ENCODE data around the gene RYR1.
"Not testable (repeated sequence)": the region's sequence is repeated elsewhere in the genome, so short reads cannot be mapped to it uniquely, and the experiment has no call there.

RYR1 gene

DNA sequence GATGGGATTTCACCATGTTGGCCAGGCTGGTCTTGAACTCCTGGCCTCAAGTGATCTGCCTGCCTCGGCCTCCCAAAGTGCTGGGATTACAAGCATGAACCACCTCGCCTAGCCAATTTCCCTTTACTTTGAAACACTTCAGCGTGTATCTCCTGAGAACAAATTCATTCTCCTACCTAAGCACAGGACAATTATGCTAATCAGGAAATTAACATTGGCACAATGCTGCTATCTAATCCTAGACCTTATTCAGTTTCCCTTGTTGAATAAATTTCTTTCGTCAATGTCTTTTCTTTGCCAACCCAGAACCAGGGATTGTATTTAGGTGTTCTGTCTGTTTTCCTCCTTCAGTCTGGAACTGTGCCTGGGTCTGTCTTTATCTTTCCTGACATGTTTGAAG lies 116.5 kb downstream of the RYR1 start:
- WGBS (ENCODE audit: extremely low coverage, insufficient coverage, low lambda C conversion rate): no CpG with 5 or more reads among the region's 4 CpGs
- Histone ChIP-seq H2BK5ac (ENCODE audit: low read length) (no peak overlapping the region), H3K27ac (ENCODE audit: low read depth, low read length) (no peak overlapping the region)

DNA sequence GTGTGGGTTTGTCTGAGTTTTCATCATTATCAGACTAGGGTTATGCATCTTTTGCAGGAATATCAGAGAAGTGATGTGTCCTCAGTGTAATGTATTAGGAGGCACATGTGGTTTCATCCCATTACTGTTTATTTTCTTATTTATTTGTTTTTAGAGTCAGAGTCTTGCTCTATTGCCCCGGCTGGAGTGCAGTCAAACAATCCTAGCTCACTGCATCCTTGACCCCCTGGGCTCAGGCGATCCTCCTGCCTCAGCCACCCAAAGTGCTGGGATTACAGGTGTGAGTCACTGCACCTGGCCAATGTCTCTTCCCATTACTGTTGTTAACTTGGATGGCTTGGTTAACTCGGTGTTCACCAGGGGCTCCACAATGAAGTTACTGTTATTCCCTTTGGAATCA lies 116.9 kb downstream of the RYR1 start:
- H2AK5ac ChIP-seq (ENCODE audit: low read length): no peak overlapping the region
- DNase-seq: no peak
- no peaks in the 10 kb centered on the region for H3K79me1 ChIP-seq (ENCODE audit: low read length)
- H2BK5ac ChIP-seq (ENCODE audit: low read length): no peak overlapping the region
- H3K27ac ChIP-seq (ENCODE audit: low read depth, low read length): no peak overlapping the region
- H3K36me3 ChIP-seq (ENCODE audit: control insufficient read depth, insufficient read depth, low read length): no peaks in the 10 kb centered on the region
- no peaks in the 10 kb centered on the region for H3K4me1 ChIP-seq (ENCODE audit: control insufficient read depth, low read depth, low read length)
- no peak overlapping the region for H2BK15ac ChIP-seq (replicated peaks; ENCODE audit: low read depth)
- no peak overlapping the region for H3K23ac ChIP-seq (ENCODE audit: low read length)
- no peak overlapping the region for H3K4ac ChIP-seq (ENCODE audit: low read depth, low read length)
- H3K79me2 ChIP-seq (ENCODE audit: control insufficient read depth, insufficient read depth, low read length): no peaks in the 10 kb centered on the region
- no peak overlapping the region for H4K5ac ChIP-seq (ENCODE audit: low read length)
- H3K4me3 ChIP-seq (ENCODE audit: low read length): no peak overlapping the region
- H3K27me3 ChIP-seq (ENCODE audit: insufficient read depth, low read length, poor library complexity): no peaks in the 10 kb centered on the region
- no peak overlapping the region for H3K9ac ChIP-seq (ENCODE audit: low read length)
- H3K56ac ChIP-seq (ENCODE audit: low read length): no peak overlapping the region
- H3K18ac ChIP-seq (ENCODE audit: low read length): no peak overlapping the region
- no peak overlapping the region for H4K8ac ChIP-seq (ENCODE audit: low read depth, low read length)
- WGBS (ENCODE audit: extremely low coverage, insufficient coverage, low lambda C conversion rate): no CpG with 5 or more reads among the region's 3 CpGs
- no peak overlapping the region for H2BK120ac ChIP-seq (ENCODE audit: low read depth, low read length)
- H3K4me2 ChIP-seq (ENCODE audit: low read length): no peak overlapping the region

More for the DNA sequence above, 116.5 kb downstream of the RYR1 start:
- Histone ChIP-seq H3K27me3 (ENCODE audit: insufficient read depth, low read length, poor library complexity) (no peaks in the 10 kb centered on the region), H3K79me2 (ENCODE audit: control insufficient read depth, insufficient read depth, low read length) (no peaks in the 10 kb centered on the region), H3K4me1 (ENCODE audit: control insufficient read depth, low read depth, low read length) (no peaks in the 10 kb centered on the region), H3K4ac (ENCODE audit: low read depth, low read length) (no peak overlapping the region), H2AK5ac (ENCODE audit: low read length) (no peak overlapping the region), H3K56ac (ENCODE audit: low read length) (no peak overlapping the region), H4K8ac (ENCODE audit: low read depth, low read length) (no peak overlapping the region), H3K4me2 (ENCODE audit: low read length) (no peak overlapping the region), H3K4me3 (ENCODE audit: low read length) (no peak overlapping the region), H2BK15ac (replicated peaks; ENCODE audit: low read depth) (no peak overlapping the region), H2BK120ac (ENCODE audit: low read depth, low read length) (no peak overlapping the region), H4K5ac (ENCODE audit: low read length) (no peak overlapping the region), H3K9ac (ENCODE audit: low read length) (no peak overlapping the region), H3K23ac (ENCODE audit: low read length) (no peak overlapping the region), H3K36me3 (ENCODE audit: control insufficient read depth, insufficient read depth, low read length) (no peaks in the 10 kb centered on the region), H3K18ac (ENCODE audit: low read length) (no peak overlapping the region), H3K79me1 (ENCODE audit: low read length) (no peaks in the 10 kb centered on the region)
- no peak for DNase-seq

DNA sequence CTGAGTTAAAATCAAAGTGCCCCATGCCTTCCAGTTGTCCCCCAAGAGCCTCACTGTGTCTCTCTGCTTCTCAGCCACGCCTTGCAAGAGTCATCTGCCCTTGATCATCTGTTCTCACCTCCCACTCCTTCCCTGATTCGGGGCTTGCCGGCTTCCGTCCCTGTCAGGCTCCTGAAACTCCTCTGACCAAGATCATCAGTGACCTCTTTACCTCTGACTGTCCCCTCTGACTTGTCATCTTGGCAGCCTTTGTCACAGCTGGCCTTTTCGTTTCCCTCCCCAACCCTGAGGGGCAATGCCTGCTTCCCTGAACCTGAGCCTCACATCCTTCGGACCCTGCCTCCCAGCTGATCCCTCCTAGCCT lies 117.9 kb downstream of the RYR1 start:
- DNase-seq: no peak
- Histone ChIP-seq H3K4me1 (ENCODE audit: control insufficient read depth, low read depth, low read length) (no peaks in the 10 kb centered on the region), H3K4ac (ENCODE audit: low read depth, low read length) (no peak overlapping the region), H3K9ac (ENCODE audit: low read length) (no peak overlapping the region), H2AK5ac (ENCODE audit: low read length) (no peak overlapping the region), H3K23ac (ENCODE audit: low read length) (no peak overlapping the region), H4K8ac (ENCODE audit: low read depth, low read length) (no peak overlapping the region), H3K4me2 (ENCODE audit: low read length) (no peak overlapping the region), H3K79me1 (ENCODE audit: low read length) (no peaks in the 10 kb centered on the region), H3K27ac (ENCODE audit: low read depth, low read length) (no peak overlapping the region), H3K27me3 (ENCODE audit: insufficient read depth, low read length, poor library complexity) (no peaks in the 10 kb centered on the region), H4K5ac (ENCODE audit: low read length) (no peak overlapping the region), H2BK120ac (ENCODE audit: low read depth, low read length) (no peak overlapping the region), H2BK5ac (ENCODE audit: low read length) (no peak overlapping the region), H3K18ac (ENCODE audit: low read length) (no peak overlapping the region), H2BK15ac (replicated peaks; ENCODE audit: low read depth) (no peak overlapping the region), H3K36me3 (ENCODE audit: control insufficient read depth, insufficient read depth, low read length) (no peaks in the 10 kb centered on the region), H3K56ac (ENCODE audit: low read length) (no peak overlapping the region), H3K79me2 (ENCODE audit: control insufficient read depth, insufficient read depth, low read length) (no peaks in the 10 kb centered on the region), H3K4me3 (ENCODE audit: low read length) (no peak overlapping the region)
- WGBS (ENCODE audit: extremely low coverage, insufficient coverage, low lambda C conversion rate): no CpG with 5 or more reads among the region's 6 CpGs

DNA sequence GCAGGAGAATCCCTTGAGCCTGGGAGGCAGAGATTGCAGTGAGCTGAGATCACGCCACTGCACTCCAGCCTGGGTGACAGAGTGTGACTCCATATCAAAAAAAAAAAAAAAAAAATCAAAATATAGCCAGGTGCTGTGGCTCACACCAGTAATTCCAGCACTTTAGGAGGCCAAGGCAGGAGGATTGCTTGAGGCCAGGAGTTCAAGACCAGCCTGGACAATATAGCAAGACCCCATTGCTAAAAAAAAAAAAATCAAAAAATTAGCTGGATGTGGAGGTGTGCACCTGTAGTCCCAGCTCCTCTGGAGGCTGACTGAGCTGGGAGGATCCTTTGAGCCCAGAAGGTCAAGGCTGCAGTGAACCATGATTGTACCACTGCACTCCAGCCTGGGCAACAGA lies 119.7 kb downstream of the RYR1 start:
- H3K18ac ChIP-seq (ENCODE audit: low read length); H3K4me1 ChIP-seq (ENCODE audit: control insufficient read depth, low read depth, low read length); H3K56ac ChIP-seq (ENCODE audit: low read length); H2BK5ac ChIP-seq (ENCODE audit: low read length); H2BK120ac ChIP-seq (ENCODE audit: low read depth, low read length); H4K5ac ChIP-seq (ENCODE audit: low read length); DNase-seq; H3K79me2 ChIP-seq (ENCODE audit: control insufficient read depth, insufficient read depth, low read length); H3K23ac ChIP-seq (ENCODE audit: low read length); H4K8ac ChIP-seq (ENCODE audit: low read depth, low read length); H2AK5ac ChIP-seq (ENCODE audit: low read length); H3K27me3 ChIP-seq (ENCODE audit: insufficient read depth, low read length, poor library complexity); H3K36me3 ChIP-seq (ENCODE audit: control insufficient read depth, insufficient read depth, low read length); H2BK15ac ChIP-seq (replicated peaks; ENCODE audit: low read depth); H3K9ac ChIP-seq (ENCODE audit: low read length); H3K27ac ChIP-seq (ENCODE audit: low read depth, low read length); H3K4ac ChIP-seq (ENCODE audit: low read depth, low read length); H3K79me1 ChIP-seq (ENCODE audit: low read length); H3K4me3 ChIP-seq (ENCODE audit: low read length); H3K4me2 ChIP-seq (ENCODE audit: low read length): not testable (repeated sequence)
- WGBS (ENCODE audit: extremely low coverage, insufficient coverage, low lambda C conversion rate): no CpG with 5 or more reads among the region's 1 CpG

DNA sequence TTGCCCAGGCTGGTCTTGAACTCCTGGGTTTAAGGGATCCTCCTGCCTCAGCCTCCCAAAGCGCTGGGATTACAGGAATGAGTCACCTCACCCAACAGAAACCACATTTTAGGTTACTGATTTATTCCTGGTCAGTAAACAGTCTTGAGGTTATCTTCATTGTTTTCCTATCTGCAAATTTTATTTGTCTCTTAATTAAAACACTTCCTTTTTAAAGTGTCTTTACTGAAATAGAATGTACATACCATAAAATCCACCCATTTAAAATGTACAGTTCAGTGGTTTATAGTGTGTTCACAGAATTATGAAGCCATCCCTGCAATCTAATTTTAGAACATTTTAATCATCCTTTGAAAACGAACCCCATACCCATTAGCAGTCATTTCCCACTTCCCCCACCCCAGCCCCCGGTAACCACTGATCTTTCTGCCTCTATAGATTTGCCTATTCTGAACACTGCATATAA lies 121.2 kb downstream of the RYR1 start:
- Histone ChIP-seq H3K4me1 (ENCODE audit: control insufficient read depth, low read depth, low read length) (no peaks in the 10 kb centered on the region), H3K36me3 (ENCODE audit: control insufficient read depth, insufficient read depth, low read length) (no peaks in the 10 kb centered on the region), H3K79me1 (ENCODE audit: low read length) (no peaks in the 10 kb centered on the region), H3K79me2 (ENCODE audit: control insufficient read depth, insufficient read depth, low read length) (no peaks in the 10 kb centered on the region), H3K27ac (ENCODE audit: low read depth, low read length) (no peak overlapping the region), H2BK5ac (ENCODE audit: low read length) (no peak overlapping the region), H4K5ac (ENCODE audit: low read length) (no peak overlapping the region), H3K18ac (ENCODE audit: low read length) (no peak overlapping the region), H2BK120ac (ENCODE audit: low read depth, low read length) (no peak overlapping the region), H3K4me3 (ENCODE audit: low read length) (no peak overlapping the region), H2AK5ac (ENCODE audit: low read length) (no peak overlapping the region), H3K27me3 (ENCODE audit: insufficient read depth, low read length, poor library complexity) (no peaks in the 10 kb centered on the region), H4K8ac (ENCODE audit: low read depth, low read length) (no peak overlapping the region), H3K23ac (ENCODE audit: low read length) (no peak overlapping the region), H3K9ac (ENCODE audit: low read length) (no peak overlapping the region), H3K4ac (ENCODE audit: low read depth, low read length) (no peak overlapping the region), H2BK15ac (replicated peaks; ENCODE audit: low read depth) (no peak overlapping the region), H3K4me2 (ENCODE audit: low read length) (no peak overlapping the region), H3K56ac (ENCODE audit: low read length) (no peak overlapping the region)
- DNase-seq: no peak
- WGBS (ENCODE audit: extremely low coverage, insufficient coverage, low lambda C conversion rate): no CpG with 5 or more reads among the region's 3 CpGs

DNA sequence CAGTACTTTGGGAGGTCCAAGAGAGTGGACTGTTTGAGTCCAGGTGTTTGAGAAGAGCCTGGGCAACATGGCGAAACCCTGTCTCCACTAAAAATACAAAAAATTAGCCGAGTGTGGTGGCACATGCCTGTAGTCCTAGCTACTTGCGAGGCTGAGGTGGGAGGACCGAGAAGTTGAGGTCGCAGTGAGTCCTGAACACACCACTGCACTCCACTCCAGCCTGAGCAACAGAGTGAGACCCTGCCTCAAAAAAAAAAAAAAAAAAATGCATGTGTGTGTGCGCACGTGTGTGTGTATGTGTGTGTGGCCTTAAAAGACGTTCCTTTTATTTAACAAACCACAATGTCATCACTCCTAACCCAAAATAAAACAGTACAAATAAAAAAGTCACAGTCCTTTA lies 121.7 kb downstream of the RYR1 start:
- Histone ChIP-seq H3K36me3 (ENCODE audit: control insufficient read depth, insufficient read depth, low read length) (no peaks in the 10 kb centered on the region), H3K79me1 (ENCODE audit: low read length) (no peaks in the 10 kb centered on the region), H2BK120ac (ENCODE audit: low read depth, low read length) (no peak overlapping the region), H3K4me1 (ENCODE audit: control insufficient read depth, low read depth, low read length) (no peaks in the 10 kb centered on the region), H3K79me2 (ENCODE audit: control insufficient read depth, insufficient read depth, low read length) (no peaks in the 10 kb centered on the region), H2BK15ac (replicated peaks; ENCODE audit: low read depth) (no peak overlapping the region), H3K9ac (ENCODE audit: low read length) (no peak overlapping the region), H3K27me3 (ENCODE audit: insufficient read depth, low read length, poor library complexity) (no peaks in the 10 kb centered on the region), H3K27ac (ENCODE audit: low read depth, low read length) (no peak overlapping the region), H3K56ac (ENCODE audit: low read length) (no peak overlapping the region), H3K18ac (ENCODE audit: low read length) (no peak overlapping the region), H3K4me3 (ENCODE audit: low read length) (no peak overlapping the region), H4K5ac (ENCODE audit: low read length) (no peak overlapping the region), H4K8ac (ENCODE audit: low read depth, low read length) (no peak overlapping the region), H3K4me2 (ENCODE audit: low read length) (no peak overlapping the region), H3K23ac (ENCODE audit: low read length) (no peak overlapping the region), H2AK5ac (ENCODE audit: low read length) (no peak overlapping the region), H2BK5ac (ENCODE audit: low read length) (no peak overlapping the region), H3K4ac (ENCODE audit: low read depth, low read length) (no peak overlapping the region)
- no peak for DNase-seq
- WGBS (ENCODE audit: extremely low coverage, insufficient coverage, low lambda C conversion rate): no CpG with 5 or more reads among the region's 8 CpGs
